Measurements from ENCODE around the gene ENTR1. TPM values are rescaled to one million over a fixed set of nuclear protein-coding genes. Genes with fewer than 3 reads are reported as not detected.

ENTR1 gene
- polyA plus RNA-seq, 6 donors from 2014 or later, result 6.4 to 15.8 (median 14.4) TPM

GRCh38 chr9:136403915-136404800, 6.3 kb downstream of the ENTR1 start:
- Mint-ChIP-seq H3K27me3 (no peaks in the 10 kb centered on the region), H3K9me3 (no peaks in the 10 kb centered on the region), H3K4me3 (peak overlapping the region; percentile 66 to 80 (median 70)), H3K36me3 (peaks cover 0 to 8% of the 10 kb centered on the region in 2 donors), H3K4me1 (peaks cover 31 to 67% (median 40%) of the 10 kb centered on the region in 3 donors), H3K27ac (peak overlapping the region; percentile 86 to 95 (median 90))
- DNase-seq (no peak), ATAC-seq (ENCODE audit: low read depth in 2 of 2) (no peak)

GRCh38 chr9:136403538-136403914, 6.9 kb downstream of the ENTR1 start:
- H3K36me3 Mint-ChIP-seq, result peaks cover 0 to 2% of the 10 kb centered on the region in 2 donors
- peak overlapping the region in 7 of 8 donors; percentile 23 to 80 (median 72) for H3K4me3 Mint-ChIP-seq
- H3K27ac Mint-ChIP-seq, result peak overlapping the region; percentile 66 to 94 (median 86)
- H3K4me1 Mint-ChIP-seq, result peaks cover 32 to 67% (median 40%) of the 10 kb centered on the region in 3 donors
- DNase-seq (peak; percentile 51), ATAC-seq (ENCODE audit: low read depth in 2 of 2) (peak; percentile 78 to 81)
- no peaks in the 10 kb centered on the region for H3K27me3 Mint-ChIP-seq
- H3K9me3 Mint-ChIP-seq, result no peaks in the 10 kb centered on the region

- peaks cover 25 to 62% (median 42%) of the 10 kb centered on the region in 3 donors for H3K4me1 Mint-ChIP-seq
- peak overlapping the region in 4 of 6 donors; percentile 28 to 83 (median 56) for H3K27ac Mint-ChIP-seq
- DNase-seq (no peak), ATAC-seq (ENCODE audit: low read depth in 2 of 2) (no peak)
- no peaks in the 10 kb centered on the region for H3K36me3 Mint-ChIP-seq
- no peaks in the 10 kb centered on the region for H3K9me3 Mint-ChIP-seq
- no peaks in the 10 kb centered on the region for H3K27me3 Mint-ChIP-seq
- H3K4me3 Mint-ChIP-seq, result peak overlapping the region in 4 of 8 donors; percentile 24 to 66 (median 54)
Measured at GRCh38 chr9:136402067-136402466, 8.3 kb downstream of the ENTR1 start.

- Mint-ChIP-seq H3K36me3 (no peaks in the 10 kb centered on the region), H3K4me3 (peak overlapping the region in 5 of 8 donors; percentile 41 to 94 (median 76)), H3K9me3 (no peaks in the 10 kb centered on the region), H3K27me3 (no peaks in the 10 kb centered on the region), H3K27ac (peak overlapping the region in 4 of 6 donors; percentile 80 to 89 (median 82)), H3K4me1 (peaks cover 25 to 59% (median 42%) of the 10 kb centered on the region in 3 donors)
- ATAC-seq (ENCODE audit: low read depth in 2 of 2) (no peak), DNase-seq (no peak)
Measured at GRCh38 chr9:136401173-136401922, 9.1 kb downstream of the ENTR1 start.

- H3K27me3 Mint-ChIP-seq, result no peaks in the 10 kb centered on the region
- peak within 1 kb of the TSS; percentile 80 to 94 (median 88) for H3K4me3 Mint-ChIP-seq
- peak; percentile 86 for DNase-seq
- H3K9me3 Mint-ChIP-seq, result no peaks in the 10 kb centered on the region
- H3K4me1 Mint-ChIP-seq, result peaks cover 25 to 50% (median 41%) of the 10 kb centered on the region in 3 donors
- no peaks in the 10 kb centered on the region for H3K36me3 Mint-ChIP-seq
- peak within 1 kb of the TSS in 5 of 6 donors; percentile 62 to 94 (median 85) for H3K27ac Mint-ChIP-seq
- peak; percentile 73 to 77 for ATAC-seq (ENCODE audit: low read depth in 2 of 2)
Measured at GRCh38 chr9:136400038-136400834, 10.2 kb downstream of the ENTR1 start, which contains the start of gene SNAPC4. SNAPC4 (minus strand) TSS chr9:136400170; CDS start chr9:136398428, 1,742 bp downstream.

GRCh38 chr9:136399176-136400037, 11.0 kb downstream of the ENTR1 start:
- H3K4me3 Mint-ChIP-seq, result peak overlapping the region; percentile 80 to 94 (median 88)
- H3K27me3 Mint-ChIP-seq, result no peaks in the 10 kb centered on the region
- H3K4me1 Mint-ChIP-seq, result peaks cover 18 to 42% (median 33%) of the 10 kb centered on the region in 3 donors
- ATAC-seq (ENCODE audit: low read depth in 2 of 2) (peak; percentile 19 to 28), DNase-seq (peak; percentile 38)
- no peaks in the 10 kb centered on the region for H3K36me3 Mint-ChIP-seq
- H3K27ac Mint-ChIP-seq, result peak overlapping the region in 5 of 6 donors; percentile 62 to 94 (median 85)
- no peaks in the 10 kb centered on the region for H3K9me3 Mint-ChIP-seq

GRCh38 chr9:136398286-136398685, 12.1 kb downstream of the ENTR1 start:
- H3K9me3 Mint-ChIP-seq, result no peaks in the 10 kb centered on the region
- no peak for ATAC-seq (ENCODE audit: low read depth in 2 of 2)
- H3K4me1 Mint-ChIP-seq, result peaks cover 9 to 31% (median 21%) of the 10 kb centered on the region in 3 donors
- H3K27me3 Mint-ChIP-seq, result no peaks in the 10 kb centered on the region
- DNase-seq, result no peak
- peak overlapping the region; percentile 80 to 94 (median 88) for H3K4me3 Mint-ChIP-seq
- no peaks in the 10 kb centered on the region for H3K36me3 Mint-ChIP-seq
- peak overlapping the region in 1 of 6 donors; percentile 33 for H3K27ac Mint-ChIP-seq

GRCh38 chr9:136397643-136398042, 12.8 kb downstream of the ENTR1 start:
- H3K27me3 Mint-ChIP-seq, result no peaks in the 10 kb centered on the region
- ATAC-seq (ENCODE audit: low read depth in 2 of 2), result no peak
- H3K9me3 Mint-ChIP-seq, result no peaks in the 10 kb centered on the region
- DNase-seq, result no peak
- peaks cover 9 to 26% (median 19%) of the 10 kb centered on the region in 3 donors for H3K4me1 Mint-ChIP-seq
- H3K27ac Mint-ChIP-seq, result no peak overlapping the region
- H3K36me3 Mint-ChIP-seq, result no peaks in the 10 kb centered on the region
- peak overlapping the region in 1 of 8 donors; percentile 94 for H3K4me3 Mint-ChIP-seq

GRCh38 chr9:136396219-136396515, 14.2 kb downstream of the ENTR1 start:
- H3K27ac Mint-ChIP-seq, result no peak overlapping the region
- DNase-seq (no peak), ATAC-seq (ENCODE audit: low read depth in 2 of 2) (no peak)
- peaks cover 4 to 11% of the 10 kb centered on the region in 2 donors for H3K36me3 Mint-ChIP-seq
- peaks cover 9 to 15% (median 13%) of the 10 kb centered on the region in 3 donors for H3K4me1 Mint-ChIP-seq
- no peaks in the 10 kb centered on the region for H3K9me3 Mint-ChIP-seq
- H3K27me3 Mint-ChIP-seq, result no peaks in the 10 kb centered on the region
- H3K4me3 Mint-ChIP-seq, result no peak overlapping the region

- Mint-ChIP-seq H3K4me1 (peaks cover 9 to 15% (median 13%) of the 10 kb centered on the region in 3 donors), H3K4me3 (no peak overlapping the region), H3K27ac (no peak overlapping the region), H3K9me3 (no peaks in the 10 kb centered on the region), H3K36me3 (peaks cover 5 to 12% of the 10 kb centered on the region in 2 donors), H3K27me3 (no peaks in the 10 kb centered on the region)
- DNase-seq, result no peak
- no peak for ATAC-seq (ENCODE audit: low read depth in 2 of 2)
Measured at GRCh38 chr9:136395345-136396218, 14.8 kb downstream of the ENTR1 start.

GRCh38 chr9:136395020-136395340, 15.4 kb downstream of the ENTR1 start:
- Mint-ChIP-seq H3K4me3 (no peak overlapping the region), H3K9me3 (no peaks in the 10 kb centered on the region), H3K36me3 (peaks cover 5 to 12% of the 10 kb centered on the region in 2 donors), H3K27me3 (no peaks in the 10 kb centered on the region), H3K4me1 (peaks cover 9 to 15% (median 13%) of the 10 kb centered on the region in 3 donors), H3K27ac (no peak overlapping the region)
- no peak for DNase-seq
- ATAC-seq (ENCODE audit: low read depth in 2 of 2), result no peak

Data from naive B cell (primary cell).